HG02798 (cell line): ENCODE measurements around the gene MAP1S.

Experiments
- ATAC-seq: cut with Tn5 transposase; IDR thresholded peaks from one replicate; pipeline ENCODE4 v1.9.1; 2021; ENCODE audit warnings: mild to moderate bottlenecking; ENCODE audit not compliant: unreplicated experiment, poor library complexity

MAP1S gene, protein sequence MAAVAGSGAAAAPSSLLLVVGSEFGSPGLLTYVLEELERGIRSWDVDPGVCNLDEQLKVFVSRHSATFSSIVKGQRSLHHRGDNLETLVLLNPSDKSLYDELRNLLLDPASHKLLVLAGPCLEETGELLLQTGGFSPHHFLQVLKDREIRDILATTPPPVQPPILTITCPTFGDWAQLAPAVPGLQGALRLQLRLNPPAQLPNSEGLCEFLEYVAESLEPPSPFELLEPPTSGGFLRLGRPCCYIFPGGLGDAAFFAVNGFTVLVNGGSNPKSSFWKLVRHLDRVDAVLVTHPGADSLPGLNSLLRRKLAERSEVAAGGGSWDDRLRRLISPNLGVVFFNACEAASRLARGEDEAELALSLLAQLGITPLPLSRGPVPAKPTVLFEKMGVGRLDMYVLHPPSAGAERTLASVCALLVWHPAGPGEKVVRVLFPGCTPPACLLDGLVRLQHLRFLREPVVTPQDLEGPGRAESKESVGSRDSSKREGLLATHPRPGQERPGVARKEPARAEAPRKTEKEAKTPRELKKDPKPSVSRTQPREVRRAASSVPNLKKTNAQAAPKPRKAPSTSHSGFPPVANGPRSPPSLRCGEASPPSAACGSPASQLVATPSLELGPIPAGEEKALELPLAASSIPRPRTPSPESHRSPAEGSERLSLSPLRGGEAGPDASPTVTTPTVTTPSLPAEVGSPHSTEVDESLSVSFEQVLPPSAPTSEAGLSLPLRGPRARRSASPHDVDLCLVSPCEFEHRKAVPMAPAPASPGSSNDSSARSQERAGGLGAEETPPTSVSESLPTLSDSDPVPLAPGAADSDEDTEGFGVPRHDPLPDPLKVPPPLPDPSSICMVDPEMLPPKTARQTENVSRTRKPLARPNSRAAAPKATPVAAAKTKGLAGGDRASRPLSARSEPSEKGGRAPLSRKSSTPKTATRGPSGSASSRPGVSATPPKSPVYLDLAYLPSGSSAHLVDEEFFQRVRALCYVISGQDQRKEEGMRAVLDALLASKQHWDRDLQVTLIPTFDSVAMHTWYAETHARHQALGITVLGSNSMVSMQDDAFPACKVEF

DNA sequence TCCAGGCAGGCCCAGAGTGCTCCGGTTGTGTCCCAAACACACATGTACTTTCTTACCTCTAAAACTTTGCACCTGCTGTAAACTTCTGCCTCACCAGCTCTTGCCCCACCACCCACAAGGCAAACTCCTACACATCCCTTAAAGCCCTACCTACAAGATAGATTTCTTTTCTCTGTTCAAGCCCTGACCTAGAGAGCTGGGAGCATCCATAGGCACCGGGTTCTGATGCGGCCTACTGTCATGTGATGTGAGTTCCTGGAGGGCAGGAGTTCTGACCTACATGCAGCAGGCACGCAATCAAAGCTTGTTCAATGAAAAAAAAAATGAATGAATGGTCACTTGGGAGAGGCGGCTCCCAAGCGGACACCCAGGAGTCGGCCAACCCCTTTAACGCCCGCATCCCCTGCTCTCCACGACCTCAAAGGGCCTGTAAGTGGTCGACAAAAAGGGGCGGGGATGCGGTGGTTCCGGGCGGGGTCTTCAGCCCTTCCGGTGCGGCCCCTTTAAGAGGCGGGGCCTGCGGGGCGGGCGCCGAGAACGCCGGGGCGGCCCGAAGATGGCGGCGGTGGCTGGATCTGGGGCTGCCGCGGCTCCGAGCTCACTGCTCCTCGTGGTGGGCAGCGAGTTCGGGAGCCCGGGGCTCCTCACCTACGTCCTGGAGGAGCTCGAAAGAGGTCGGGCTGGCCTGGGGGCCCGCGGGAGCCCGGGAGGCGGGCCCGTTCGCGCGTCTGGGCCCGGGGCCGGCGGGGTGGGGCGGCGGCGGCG lies at the start of gene MAP1S:
Gene MAP1S, plus strand, starts transcription at position 534 of the 765 bp plus-strand sequence. Its CDS starts 23 bp downstream, at position 557.
- ATAC-seq, result peak; percentile 84

DNA sequence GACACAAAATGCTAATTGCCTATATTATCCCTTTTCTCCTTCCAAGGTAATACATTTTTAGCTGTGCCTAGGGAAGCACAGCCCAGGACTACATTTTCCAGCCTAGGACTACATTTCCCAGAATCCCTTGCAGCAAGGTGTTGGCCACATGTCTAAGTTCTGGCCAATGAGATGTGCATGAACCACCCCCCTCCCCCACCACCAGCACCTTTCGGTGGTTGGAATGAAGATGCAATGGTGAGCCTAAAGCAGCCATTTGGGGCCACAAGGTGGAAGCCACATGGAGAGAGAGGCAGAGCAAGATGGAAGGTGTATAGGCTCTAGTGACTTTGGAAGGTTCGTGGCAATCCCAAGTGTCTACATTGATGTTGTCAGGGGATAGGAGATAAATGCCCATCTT lies 47.4 kb upstream of the MAP1S start:
- ATAC-seq, result no peak

DNA sequence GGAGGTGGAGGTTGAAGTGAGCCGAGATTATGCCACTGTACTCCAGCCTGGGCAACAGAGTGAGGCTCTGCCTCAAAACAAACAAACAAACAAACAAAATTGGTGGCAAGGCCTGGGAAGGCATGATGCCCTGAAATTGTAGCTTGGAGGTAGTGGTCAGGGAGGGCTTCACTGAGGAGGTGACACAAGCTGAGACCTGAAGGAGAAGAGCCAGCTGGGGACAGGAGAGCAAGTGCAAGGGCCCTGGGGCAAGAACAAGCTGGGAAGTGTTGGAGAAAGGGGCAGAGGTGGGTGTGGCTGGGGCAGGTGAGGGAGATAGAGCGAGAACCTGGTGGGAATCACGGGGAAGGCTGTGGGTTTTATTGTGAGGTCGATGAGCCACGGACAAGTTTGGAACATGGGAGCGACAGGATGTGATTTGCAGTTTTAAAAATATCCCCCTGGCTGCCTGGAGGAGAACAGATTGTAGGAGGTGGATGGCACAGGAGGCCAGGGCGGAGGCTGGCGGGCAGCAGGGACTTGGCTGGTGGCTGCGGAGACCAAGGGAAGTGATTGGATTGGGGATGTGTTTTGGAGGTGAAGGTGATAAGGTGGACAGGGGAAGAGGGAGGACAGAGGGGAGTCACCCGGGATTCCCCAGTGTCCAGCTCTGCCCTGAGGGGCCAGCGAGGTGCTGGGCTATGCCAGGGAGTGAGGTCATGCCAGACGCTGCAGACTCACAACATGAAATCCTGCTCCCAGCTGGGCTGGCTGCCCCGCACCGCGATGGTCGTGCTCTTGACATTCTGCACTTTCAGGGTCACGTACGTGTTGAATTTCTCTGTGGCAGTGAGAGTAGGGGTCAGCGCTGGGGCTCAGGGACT lies 45.1 kb upstream of the MAP1S start:
- ATAC-seq, result no peak

DNA sequence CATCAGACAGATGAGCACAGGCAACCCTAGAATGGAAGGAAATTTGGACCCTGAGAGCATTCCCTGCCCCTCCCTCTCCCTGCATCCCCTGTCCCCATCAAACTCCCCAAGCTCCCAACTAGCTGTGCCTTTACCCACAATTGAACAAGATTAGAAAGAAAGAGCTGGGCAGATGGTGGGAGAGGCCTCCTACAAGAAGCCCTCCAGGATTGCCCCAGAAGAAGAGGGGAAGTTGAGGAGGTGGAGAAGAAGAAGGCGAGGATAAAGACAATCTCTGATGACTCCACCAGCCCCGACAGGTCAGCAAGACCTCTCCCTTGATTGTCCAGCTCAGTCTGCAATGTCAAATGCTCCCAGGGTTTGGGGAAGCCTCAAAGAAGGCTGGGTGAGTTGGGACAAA lies 43.0 kb upstream of the MAP1S start:
- no peak for ATAC-seq

DNA sequence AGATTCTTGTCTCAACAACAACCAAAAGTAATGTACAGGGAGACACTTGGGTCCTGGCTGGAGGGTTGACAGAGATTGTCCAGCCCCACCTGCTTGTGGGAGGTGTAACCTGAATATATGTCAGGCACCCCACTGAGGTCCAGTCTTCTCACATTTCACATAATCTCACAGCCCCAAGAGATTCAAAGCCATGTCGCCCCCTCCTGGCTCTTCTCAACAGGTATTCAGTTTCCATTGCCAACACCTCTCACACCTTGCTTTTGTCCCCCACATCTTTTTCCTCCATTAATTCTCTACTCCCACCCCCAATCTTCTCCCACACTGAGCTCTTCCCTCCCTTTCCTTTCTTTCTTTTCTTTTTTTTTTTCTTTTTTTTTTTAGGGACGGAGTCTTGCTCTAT lies 42.3 kb upstream of the MAP1S start:
- no peak for ATAC-seq

DNA sequence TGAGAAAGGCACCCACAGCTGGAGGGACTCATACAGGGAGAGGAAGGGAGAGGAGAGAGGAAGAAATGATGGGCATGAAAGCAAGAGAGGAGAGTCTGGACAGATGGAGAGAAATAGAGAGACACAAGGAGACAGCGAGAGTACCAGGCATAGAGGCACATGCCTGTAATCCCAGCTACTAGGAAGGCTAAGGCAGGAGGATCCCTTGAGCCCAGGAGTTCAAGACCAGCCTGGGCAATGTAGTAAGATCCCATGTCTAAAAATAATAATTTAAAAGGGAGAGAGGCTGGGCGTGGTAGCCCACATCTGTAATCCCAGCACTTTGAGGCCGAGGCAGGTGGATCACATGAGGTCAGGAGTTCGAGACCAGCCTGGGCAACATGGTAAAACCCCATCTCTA lies 40.4 kb upstream of the MAP1S start:
- ATAC-seq, result no peak

DNA sequence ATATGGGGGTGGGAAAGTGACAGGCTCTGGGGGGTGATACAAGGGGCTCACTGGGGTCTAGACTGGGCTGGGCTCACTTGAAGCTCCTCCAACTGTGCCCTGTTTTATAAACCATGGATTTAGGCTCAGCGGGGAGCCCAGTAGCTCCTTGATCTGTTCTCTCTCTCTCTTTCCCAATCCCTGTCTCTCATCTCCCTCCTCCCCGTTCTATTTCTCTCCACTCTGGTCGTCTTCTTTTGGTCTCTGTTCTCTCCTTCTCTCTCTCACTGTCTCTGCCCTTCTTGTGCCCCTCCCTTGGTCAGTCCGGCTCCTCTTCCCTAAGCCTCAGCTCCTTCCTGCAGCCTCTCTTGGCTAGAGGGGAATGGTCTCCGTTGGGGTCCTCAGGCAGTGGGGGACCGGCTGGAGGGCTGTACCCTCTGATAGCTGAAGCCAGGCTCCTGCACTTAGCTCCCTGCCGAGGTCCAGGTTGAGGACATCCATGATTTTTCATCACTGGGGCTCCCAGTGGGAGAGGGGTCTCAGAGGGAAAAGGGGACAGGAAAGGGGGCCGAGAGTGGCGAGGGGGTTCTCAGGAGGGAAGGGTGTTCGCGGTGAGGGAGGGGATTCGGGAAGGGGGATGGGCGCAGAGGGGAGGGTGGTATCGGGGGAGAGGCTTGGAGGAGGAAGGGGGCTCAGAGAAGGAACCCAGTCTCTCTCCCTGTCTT lies 39.6 kb upstream of the MAP1S start:
- no peak for ATAC-seq

DNA sequence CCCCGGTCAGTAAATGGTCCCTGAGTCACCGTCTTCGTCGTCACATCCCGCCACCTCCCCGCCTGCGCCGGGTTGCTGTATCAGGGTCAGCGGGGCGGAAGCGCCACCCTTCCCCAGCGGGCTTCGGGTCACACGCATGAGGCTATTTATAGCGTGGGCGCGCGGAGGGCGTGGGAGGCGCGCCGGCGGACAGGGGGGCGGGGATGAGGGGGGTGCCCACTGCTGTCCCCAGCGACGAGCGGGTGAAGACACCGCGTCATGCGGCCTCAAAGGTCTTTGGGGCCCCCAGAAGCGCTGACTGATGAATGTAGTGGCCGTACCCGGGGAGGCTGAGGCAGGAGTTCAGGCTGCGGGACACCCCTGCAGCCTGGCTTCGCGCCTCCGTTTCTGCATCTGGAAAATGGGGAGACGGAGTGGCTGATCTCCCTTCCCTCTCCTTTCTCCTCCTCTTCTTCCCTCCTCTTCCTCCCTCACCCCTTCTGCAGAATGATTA lies 39.0 kb upstream of the MAP1S start:
- ATAC-seq, result no peak

DNA sequence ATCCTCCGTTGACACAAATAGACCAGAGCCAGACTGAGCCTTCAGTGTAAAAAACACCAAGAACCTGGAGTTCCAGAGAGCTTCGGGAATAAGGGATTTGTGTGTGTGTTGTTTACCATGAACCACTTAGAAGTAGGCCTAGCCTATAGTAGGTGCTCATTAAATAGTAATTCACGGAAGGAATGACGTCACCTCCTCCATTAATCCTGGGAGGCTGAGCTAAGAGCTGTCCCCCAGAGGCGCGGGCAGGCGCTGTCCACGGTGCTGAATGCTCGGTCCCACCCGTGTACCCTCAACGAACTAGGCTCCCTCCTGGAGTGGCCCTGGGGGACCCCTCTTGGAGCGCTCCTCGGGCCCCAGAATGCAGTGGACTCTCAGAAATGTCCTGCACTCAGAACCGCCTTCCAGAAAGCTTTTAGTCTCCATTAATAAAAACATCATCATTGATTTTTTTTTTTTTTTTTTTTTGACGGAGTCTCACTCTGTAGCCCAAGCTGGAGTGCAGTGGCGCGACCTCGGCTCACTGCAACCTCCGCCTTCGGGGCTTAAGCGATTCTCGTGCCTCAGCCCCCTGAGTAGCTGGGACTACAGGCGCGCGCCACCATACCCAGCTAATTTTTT lies 37.7 kb upstream of the MAP1S start:
- no peak for ATAC-seq

DNA sequence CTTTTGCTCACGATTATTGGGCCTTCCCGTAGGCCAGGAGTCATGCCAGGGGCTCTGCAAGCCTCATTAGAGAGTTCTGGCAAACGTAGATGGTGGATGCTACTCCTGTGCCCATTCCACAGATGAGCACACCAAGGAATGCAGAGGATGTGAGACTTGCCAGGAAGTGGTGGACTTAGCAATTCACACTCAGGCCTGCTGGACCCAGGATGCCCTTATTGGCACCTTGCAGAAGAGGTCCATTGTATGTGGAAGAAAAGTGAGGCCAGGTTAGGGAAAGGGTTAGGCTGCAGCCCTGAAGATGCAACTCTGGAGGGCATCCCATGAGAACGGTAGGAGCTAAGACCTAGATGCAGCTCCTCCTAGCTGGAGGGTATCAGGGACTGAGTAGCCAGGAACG lies 37.0 kb upstream of the MAP1S start:
- no peak for ATAC-seq

DNA sequence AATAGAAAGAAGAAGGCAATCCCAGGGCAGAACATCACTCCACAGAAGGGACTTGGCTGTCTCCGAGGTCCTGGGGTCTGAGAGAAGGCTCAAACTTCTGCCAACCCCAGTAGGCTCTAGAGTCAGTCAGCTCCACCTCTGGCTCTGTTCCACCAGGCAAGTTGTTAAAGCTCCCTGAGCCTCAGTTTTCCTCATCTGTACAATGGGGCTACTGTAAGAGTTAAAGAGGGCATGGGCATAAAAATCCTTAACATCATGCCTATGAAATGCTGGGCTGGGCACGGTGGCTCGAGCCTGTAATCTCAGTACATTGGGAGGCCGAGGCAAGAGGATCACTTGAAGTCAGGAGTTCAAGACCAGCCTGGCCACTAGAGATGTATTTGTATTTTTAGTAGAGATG lies 36.2 kb upstream of the MAP1S start:
- no peak for ATAC-seq

DNA sequence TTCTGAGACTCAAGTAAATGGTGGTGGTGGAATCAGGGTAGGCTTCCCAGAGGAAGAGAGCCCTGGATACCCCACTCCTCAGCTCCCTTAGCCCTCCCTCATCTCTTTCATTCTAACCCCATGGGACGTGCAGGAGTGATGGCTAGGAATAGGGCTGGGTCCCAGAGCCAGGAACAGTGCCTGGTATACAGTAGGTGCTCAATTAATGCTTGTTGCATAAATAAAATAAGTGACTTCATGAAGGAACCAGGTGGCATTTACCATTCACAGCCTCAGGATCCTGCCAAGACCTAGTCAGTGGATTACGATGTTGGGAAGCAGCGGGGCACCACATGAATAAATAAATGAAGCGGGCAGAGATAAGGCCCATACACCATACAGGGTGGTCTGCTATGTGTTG lies 35.0 kb upstream of the MAP1S start:
- no peak for ATAC-seq

DNA sequence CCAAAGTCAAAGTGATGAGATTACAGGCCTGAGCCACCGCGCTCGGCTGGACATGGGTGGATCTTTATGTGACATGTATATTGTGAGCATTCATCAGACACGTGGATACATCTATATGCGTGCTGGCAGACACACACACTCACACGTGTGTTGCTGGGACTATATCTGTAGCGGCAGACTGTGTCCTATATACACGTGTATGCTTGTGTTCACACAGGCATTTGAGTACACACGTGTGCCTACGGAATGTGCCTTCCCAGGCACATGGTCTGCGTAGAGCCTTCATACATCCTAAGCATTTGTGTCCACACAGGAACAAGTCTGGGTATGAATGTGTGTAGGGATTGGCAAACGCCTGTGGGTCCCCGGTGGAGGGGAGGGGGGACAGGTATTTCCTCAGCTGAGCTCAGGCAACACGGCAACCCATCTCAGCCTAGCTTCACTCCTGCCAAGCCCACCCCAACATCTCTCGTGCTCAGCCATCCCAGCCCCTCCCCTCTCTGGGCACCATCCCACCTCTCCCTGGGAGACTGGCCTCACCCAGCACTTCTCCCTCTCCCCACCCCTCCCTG lies 33.7 kb upstream of the MAP1S start:
- ATAC-seq, result no peak

DNA sequence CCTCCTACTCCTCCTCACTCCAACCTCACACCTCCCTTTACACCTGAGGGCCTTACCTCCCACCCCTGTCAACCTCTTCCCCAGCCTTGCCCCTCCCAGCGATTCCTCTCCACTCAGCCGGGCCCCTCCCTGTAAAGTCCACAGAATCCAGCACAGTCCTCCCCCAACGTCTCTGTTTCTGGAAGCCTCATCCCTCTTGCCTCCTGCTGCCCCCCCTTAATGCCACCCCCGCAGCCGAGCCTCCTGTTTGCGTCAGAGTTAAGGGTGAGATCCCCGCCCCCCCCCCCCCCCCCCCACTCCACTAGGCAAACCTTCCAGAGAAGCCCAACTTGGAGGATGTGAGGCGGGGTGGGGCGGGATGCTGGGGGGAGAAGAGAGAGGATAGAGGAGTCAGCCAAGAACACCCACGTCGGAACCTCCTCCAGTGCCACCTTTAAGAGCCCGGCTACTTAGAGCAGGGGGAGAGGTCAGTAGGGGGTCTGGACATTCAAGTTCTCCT lies 33.2 kb upstream of the MAP1S start:
- ATAC-seq, result no peak

DNA sequence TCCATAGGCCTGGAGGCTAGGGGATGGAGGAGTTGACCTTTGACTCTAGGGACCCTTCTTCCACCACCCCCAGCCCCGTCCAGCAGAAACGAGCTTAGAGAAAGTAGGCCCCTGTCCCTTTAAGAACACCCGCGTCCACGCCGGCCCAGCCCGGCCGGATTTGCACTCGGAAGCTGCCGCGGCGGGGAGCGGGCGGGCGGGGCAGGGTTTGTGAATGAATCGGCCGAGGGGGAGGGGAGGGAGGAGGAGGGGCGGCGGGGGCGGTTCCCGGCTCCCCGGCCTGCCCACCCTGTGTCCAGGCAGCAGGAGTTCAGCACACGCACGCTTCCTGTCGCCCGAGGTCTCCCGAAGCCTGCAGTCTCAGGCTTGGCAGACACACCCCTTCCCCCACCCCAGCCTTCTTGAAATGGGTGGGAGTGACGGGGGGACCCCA lies 32.7 kb upstream of the MAP1S start:
- ATAC-seq, result no peak

DNA sequence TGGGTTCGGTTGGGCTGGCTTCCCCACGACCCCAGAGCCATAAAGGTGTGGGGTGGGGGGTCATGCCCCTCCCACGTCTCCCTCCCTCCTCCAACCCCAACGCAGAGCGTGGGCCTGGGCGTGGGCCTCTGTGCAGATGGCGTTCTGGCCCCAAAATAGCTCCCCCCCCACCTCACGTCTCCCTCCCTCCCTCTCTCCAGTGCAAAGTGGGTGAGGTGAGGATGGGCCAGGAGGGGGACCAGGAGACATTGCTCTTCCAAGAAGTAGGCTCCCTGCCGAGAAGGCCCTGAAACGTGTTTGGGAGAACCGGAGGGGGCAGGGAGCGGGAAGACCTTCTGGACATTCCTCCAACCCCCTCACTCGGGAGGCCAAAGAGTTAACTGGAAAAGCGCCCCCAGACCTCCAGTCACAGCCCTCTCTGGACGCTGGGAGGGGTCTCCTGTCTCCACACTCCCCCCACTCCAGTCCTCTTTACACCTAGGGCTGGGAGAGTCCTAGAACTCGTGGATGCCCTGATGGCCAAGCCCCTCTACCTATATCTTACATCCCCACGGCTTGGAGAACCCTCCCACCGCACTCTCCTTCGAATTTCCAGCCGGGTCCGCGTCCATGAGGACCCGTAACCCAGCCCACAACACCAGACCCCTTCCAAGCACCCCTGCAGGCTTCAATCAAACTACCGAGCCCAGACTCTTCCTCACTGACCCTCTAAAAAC lies 32.0 kb upstream of the MAP1S start:
- no peak for ATAC-seq
